ENCODE results near the gene RTN3.

DNA sequence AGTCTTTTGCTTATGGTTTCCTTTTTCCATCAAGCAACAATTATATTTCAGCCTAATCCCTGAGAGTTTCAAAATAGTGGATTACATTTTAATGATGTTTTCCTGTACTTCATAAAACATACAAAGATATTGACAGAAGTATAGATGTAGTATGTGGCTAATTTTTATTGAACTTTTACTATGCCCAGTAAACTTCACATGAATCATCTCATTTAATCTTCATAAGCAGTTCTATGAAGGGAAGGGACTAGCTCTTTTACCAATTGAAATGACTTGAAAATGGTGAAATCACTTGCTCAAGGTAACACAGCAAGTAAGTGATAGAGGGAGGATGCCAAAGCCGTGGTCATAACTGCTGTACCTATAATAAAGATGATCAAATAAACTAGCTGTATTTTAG lies 27.5 kb downstream of the RTN3 start:
- TF ChIP-seq EZH2 (IDR thresholded peaks at IDR 0.05) = no peak
- TF ChIP-seq, protein P1, sequence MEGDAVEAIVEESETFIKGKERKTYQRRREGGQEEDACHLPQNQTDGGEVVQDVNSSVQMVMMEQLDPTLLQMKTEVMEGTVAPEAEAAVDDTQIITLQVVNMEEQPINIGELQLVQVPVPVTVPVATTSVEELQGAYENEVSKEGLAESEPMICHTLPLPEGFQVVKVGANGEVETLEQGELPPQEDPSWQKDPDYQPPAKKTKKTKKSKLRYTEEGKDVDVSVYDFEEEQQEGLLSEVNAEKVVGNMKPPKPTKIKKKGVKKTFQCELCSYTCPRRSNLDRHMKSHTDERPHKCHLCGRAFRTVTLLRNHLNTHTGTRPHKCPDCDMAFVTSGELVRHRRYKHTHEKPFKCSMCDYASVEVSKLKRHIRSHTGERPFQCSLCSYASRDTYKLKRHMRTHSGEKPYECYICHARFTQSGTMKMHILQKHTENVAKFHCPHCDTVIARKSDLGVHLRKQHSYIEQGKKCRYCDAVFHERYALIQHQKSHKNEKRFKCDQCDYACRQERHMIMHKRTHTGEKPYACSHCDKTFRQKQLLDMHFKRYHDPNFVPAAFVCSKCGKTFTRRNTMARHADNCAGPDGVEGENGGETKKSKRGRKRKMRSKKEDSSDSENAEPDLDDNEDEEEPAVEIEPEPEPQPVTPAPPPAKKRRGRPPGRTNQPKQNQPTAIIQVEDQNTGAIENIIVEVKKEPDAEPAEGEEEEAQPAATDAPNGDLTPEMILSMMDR (IDR thresholded peaks at IDR 0.05) = no peak
- TF ChIP-seq EZH2phosphoT487 (IDR thresholded peaks at IDR 0.05) = no peak

All from neural progenitor cell (in vitro differentiated cells).